Activated CD8-positive, alpha-beta memory T cell treated with anti-CD3 and anti-CD28 coated beads, Interleukin-2, amount 50 U/mL, for 48 hours (primary cell): ENCODE measurements around the gene OOSP4A.
"Not testable (repeated sequence)": the region's sequence is repeated elsewhere in the genome, so short reads cannot be mapped to it uniquely, and the experiment has no call there.

ENCODE experiments used
- DNase-seq: peaks from one replicate; pipeline ENCODE4 v3.0.0-alpha.2; 2020

The OOSP4A gene

GRCh38 chr11:59981106-59981770, 17.4 kb downstream of the OOSP4A start:
- DNase-seq, result no peak

- DNase-seq, result not testable (repeated sequence)
Observed at GRCh38 chr11:59982037-59982436, 18.2 kb downstream of the OOSP4A start.

GRCh38 chr11:59983212-59983611, 19.4 kb downstream of the OOSP4A start:
- no peak for DNase-seq

GRCh38 chr11:59984368-59984767, 20.5 kb downstream of the OOSP4A start:
- DNase-seq, result no peak

GRCh38 chr11:59990421-59990820, 26.6 kb downstream of the OOSP4A start:
- DNase-seq, result no peak

- no peak for DNase-seq
Observed at GRCh38 chr11:59992425-59992824, 28.6 kb downstream of the OOSP4A start.

- no peak for DNase-seq
Observed at GRCh38 chr11:59997800-59998199, 34.0 kb downstream of the OOSP4A start.

GRCh38 chr11:59999691-60000090, 35.9 kb downstream of the OOSP4A start:
- DNase-seq, result no peak

GRCh38 chr11:60003729-60004128, 39.9 kb downstream of the OOSP4A start:
- DNase-seq, result no peak

GRCh38 chr11:60005360-60005759, 41.5 kb downstream of the OOSP4A start:
- DNase-seq, result no peak

- no peak for DNase-seq
Observed at GRCh38 chr11:60016881-60017280, 53.0 kb downstream of the OOSP4A start, which contains the start of gene OOSP4B. Gene OOSP4B, plus strand, starts transcription at chr11:60017181.

- no peak for DNase-seq
Observed at GRCh38 chr11:60018058-60018457, 54.2 kb downstream of the OOSP4A start.
